Muscle layer of duodenum (tissue), 2 donors: ENCODE measurements around the gene SMTNL2.

Experiments used
- H3K27ac ChIP-seq: one replicate; pipeline ENCODE4 v1.7.0; 2013; ENCODE audit warnings: mild to moderate bottlenecking, low read length
- H3K27me3 ChIP-seq: one replicate; pipeline ENCODE4 v1.7.0; 2013; ENCODE audit warnings: low read depth, mild to moderate bottlenecking, control low read depth, low read length
- H3K36me3 ChIP-seq, 2 donors: one replicate each; pipeline ENCODE4 v1.7.0; 2013; ENCODE audit warnings: low read length in 2 of 2, control low read depth in 1 of 2, mild to moderate bottlenecking in 1 of 2; ENCODE audit not compliant: insufficient read depth in 2 of 2, control insufficient read depth in 1 of 2
- H3K4me1 ChIP-seq, 2 donors: one replicate each; pipeline ENCODE4 v1.7.0; 2013; ENCODE audit warnings: low read length in 2 of 2, mild to moderate bottlenecking in 2 of 2, control low read depth in 1 of 2, moderate library complexity in 1 of 2; ENCODE audit not compliant: insufficient read depth in 2 of 2, control insufficient read depth in 1 of 2
- H3K4me3 ChIP-seq, 2 donors: one replicate each; pipeline ENCODE4 v1.7.0; 2013; ENCODE audit warnings: low read length in 2 of 2, low read depth in 1 of 2, mild to moderate bottlenecking in 1 of 2
- H3K9me3 ChIP-seq, 2 donors: one replicate each; pipeline ENCODE4 v1.7.0; 2013; ENCODE audit warnings: low read length in 2 of 2, control low read depth in 1 of 2, mild to moderate bottlenecking in 1 of 2; ENCODE audit not compliant: control insufficient read depth in 1 of 2
- donor health status: healthy.

Gene SMTNL2

GRCh38 chr17:4579678-4580077 is 4.7 kb upstream of the SMTNL2 start:
- Histone ChIP-seq H3K36me3 (no peaks in the 10 kb centered on the region), H3K4me1 (peaks cover 0 to 14% of the 10 kb centered on the region in 2 donors), H3K27me3 (peaks cover 22% of the 10 kb centered on the region), H3K9me3 (no peaks in the 10 kb centered on the region), H3K4me3 (no peak overlapping the region), H3K27ac (no peak overlapping the region)

- Histone ChIP-seq H3K4me1 (peaks cover 0 to 19% of the 10 kb centered on the region in 2 donors), H3K9me3 (no peaks in the 10 kb centered on the region), H3K27me3 (peaks cover 23% of the 10 kb centered on the region), H3K4me3 (no peak overlapping the region), H3K36me3 (no peaks in the 10 kb centered on the region), H3K27ac (no peak overlapping the region)
These were observed 4.0 kb upstream of the SMTNL2 start for GRCh38 chr17:4580291-4580690.

GRCh38 chr17:4582101-4582501 is 2.2 kb upstream of the SMTNL2 start:
- H3K4me3 ChIP-seq, result no peak overlapping the region
- no peaks in the 10 kb centered on the region for H3K36me3 ChIP-seq
- peaks cover 0 to 19% of the 10 kb centered on the region in 2 donors for H3K4me1 ChIP-seq
- peaks cover 29% of the 10 kb centered on the region for H3K27me3 ChIP-seq
- no peaks in the 10 kb centered on the region for H3K9me3 ChIP-seq
- H3K27ac ChIP-seq, result no peak overlapping the region

- H3K36me3 ChIP-seq, result no peaks in the 10 kb centered on the region
These were observed 1.6 kb upstream of the SMTNL2 start for GRCh38 chr17:4582691-4583090.

GRCh38 chr17:4583206-4583605 is 1.1 kb upstream of the SMTNL2 start:
- H3K4me3 ChIP-seq, result no peak overlapping the region
- H3K27ac ChIP-seq, result no peak overlapping the region
- H3K9me3 ChIP-seq, result no peaks in the 10 kb centered on the region
- no peaks in the 10 kb centered on the region for H3K36me3 ChIP-seq
- peaks cover 29% of the 10 kb centered on the region for H3K27me3 ChIP-seq
- H3K4me1 ChIP-seq, result peaks cover 0 to 19% of the 10 kb centered on the region in 2 donors

More at GRCh38 chr17:4582691-4583090, 1.6 kb upstream of the SMTNL2 start:
- H3K4me1 ChIP-seq, result peaks cover 0 to 19% of the 10 kb centered on the region in 2 donors
- H3K9me3 ChIP-seq, result no peaks in the 10 kb centered on the region
- H3K4me3 ChIP-seq, result no peak overlapping the region
- no peak overlapping the region for H3K27ac ChIP-seq
- H3K27me3 ChIP-seq, result peaks cover 29% of the 10 kb centered on the region

- Histone ChIP-seq H3K9me3 (no peaks in the 10 kb centered on the region), H3K27me3 (peaks cover 29% of the 10 kb centered on the region), H3K4me3 (peak overlapping the region; percentile 18 to 62), H3K36me3 (no peaks in the 10 kb centered on the region), H3K27ac (no peak overlapping the region), H3K4me1 (peaks cover 0 to 19% of the 10 kb centered on the region in 2 donors)
These were observed 588 bp upstream of the SMTNL2 start for GRCh38 chr17:4583782-4584100.

- Histone ChIP-seq H3K27me3 (peaks cover 29% of the 10 kb centered on the region), H3K4me1 (peaks cover 0 to 19% of the 10 kb centered on the region in 2 donors), H3K36me3 (no peaks in the 10 kb centered on the region), H3K9me3 (no peaks in the 10 kb centered on the region), H3K4me3 (peak overlapping the region in 1 of 2 donors; percentile 62), H3K27ac (no peak overlapping the region)
These were observed 748 bp downstream of the SMTNL2 start for GRCh38 chr17:4584917-4585637.

GRCh38 chr17:4585638-4585994 is 1.3 kb downstream of the SMTNL2 start:
- H3K36me3 ChIP-seq, result no peaks in the 10 kb centered on the region
- H3K4me1 ChIP-seq, result peaks cover 0 to 19% of the 10 kb centered on the region in 2 donors
- H3K27me3 ChIP-seq, result peaks cover 29% of the 10 kb centered on the region
- H3K27ac ChIP-seq, result no peak overlapping the region
- H3K9me3 ChIP-seq, result no peaks in the 10 kb centered on the region
- no peak overlapping the region for H3K4me3 ChIP-seq

GRCh38 chr17:4586043-4586442 is 1.7 kb downstream of the SMTNL2 start:
- H3K4me3 ChIP-seq, result no peak overlapping the region
- peaks cover 0 to 19% of the 10 kb centered on the region in 2 donors for H3K4me1 ChIP-seq
- no peaks in the 10 kb centered on the region for H3K36me3 ChIP-seq
- H3K27ac ChIP-seq, result no peak overlapping the region
- H3K27me3 ChIP-seq, result peaks cover 29% of the 10 kb centered on the region
- H3K9me3 ChIP-seq, result no peaks in the 10 kb centered on the region

GRCh38 chr17:4587195-4587594 is 2.9 kb downstream of the SMTNL2 start:
- Histone ChIP-seq H3K4me3 (no peak overlapping the region), H3K27ac (no peak overlapping the region), H3K36me3 (no peaks in the 10 kb centered on the region), H3K9me3 (no peaks in the 10 kb centered on the region), H3K27me3 (peaks cover 25% of the 10 kb centered on the region), H3K4me1 (peaks cover 0 to 19% of the 10 kb centered on the region in 2 donors)

GRCh38 chr17:4587803-4588202 is 3.5 kb downstream of the SMTNL2 start:
- H3K27me3 ChIP-seq, result peaks cover 19% of the 10 kb centered on the region
- H3K27ac ChIP-seq, result no peak overlapping the region
- H3K4me1 ChIP-seq, result peaks cover 0 to 19% of the 10 kb centered on the region in 2 donors
- H3K4me3 ChIP-seq, result no peak overlapping the region
- H3K9me3 ChIP-seq, result no peaks in the 10 kb centered on the region
- H3K36me3 ChIP-seq, result no peaks in the 10 kb centered on the region

GRCh38 chr17:4588391-4588790 is 4.1 kb downstream of the SMTNL2 start:
- H3K9me3 ChIP-seq, result no peaks in the 10 kb centered on the region
- no peaks in the 10 kb centered on the region for H3K36me3 ChIP-seq
- H3K27me3 ChIP-seq, result peaks cover 15% of the 10 kb centered on the region
- no peak overlapping the region for H3K4me3 ChIP-seq
- peaks cover 0 to 16% of the 10 kb centered on the region in 2 donors for H3K4me1 ChIP-seq
- no peak overlapping the region for H3K27ac ChIP-seq
